ENCODE measurements around the gene TLE3. TPM values are rescaled to one million over a fixed set of nuclear protein-coding genes. Genes with fewer than 3 reads are reported as not detected.

Gene TLE3
- polyA plus RNA-seq, 3 donors = 12.8 to 117 (median 23.6) TPM

DNA sequence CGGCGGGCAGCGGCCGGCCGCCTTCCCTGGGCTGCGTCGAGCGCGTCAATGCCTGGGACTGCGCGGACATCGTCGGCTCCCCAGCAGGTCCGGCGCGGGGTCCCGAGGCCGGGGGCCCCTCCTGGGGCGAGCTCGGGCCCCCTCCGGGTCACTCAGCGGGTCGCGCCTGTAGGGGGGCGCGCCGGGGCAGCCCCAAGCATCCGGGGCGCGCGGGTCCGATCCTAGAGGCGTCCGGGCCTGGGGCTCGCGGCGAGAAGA is 725 bp downstream of the TLE3 start:
- Histone ChIP-seq H3K4me1 (ENCODE audit: control insufficient read depth in 1 of 2, insufficient read depth in 2 of 2, low read length in 2 of 2) (peaks cover 65 to 86% of the 10 kb centered on the region in 2 donors), H3K4me2 (replicated peaks; ENCODE audit: extremely low read depth, low read length, poor library complexity, severe bottlenecking) (peak overlapping the region; percentile 98), H3K9ac (ENCODE audit: insufficient read depth, low read length, poor library complexity, severe bottlenecking) (peak overlapping the region; percentile 88), H3K79me2 (ENCODE audit: insufficient read depth, low read length) (peaks cover 49% of the 10 kb centered on the region), H3K36me3 (replicated peaks in 1 of 2; ENCODE audit: control insufficient read depth in 1 of 2, insufficient read depth in 2 of 2, low read length in 2 of 2) (peaks cover 13 to 18% of the 10 kb centered on the region in 2 donors), H4K20me1 (ENCODE audit: insufficient read depth, low read length) (peaks cover 57% of the 10 kb centered on the region), H3K4me3 (replicated peaks in 1 of 3; ENCODE audit: low read depth in 2 of 3, low read length in 3 of 3) (peak overlapping the region; percentile 84 to 99 (median 99)), H2AFZ (ENCODE audit: insufficient read depth, low read depth, low read length, poor library complexity, severe bottlenecking) (no peak overlapping the region), H3K9me3 (replicated peaks in 1 of 2; ENCODE audit: control insufficient read depth in 1 of 2, insufficient read depth in 1 of 2, low read length in 2 of 2) (no peaks in the 10 kb centered on the region), H3K27ac (ENCODE audit: low read depth in 1 of 2, low read length in 2 of 2) (peak overlapping the region; percentile 78 to 89), H3K27me3 (ENCODE audit: control insufficient read depth in 2 of 2, insufficient read depth in 2 of 2, low read length in 2 of 2) (peaks cover 8 to 22% of the 10 kb centered on the region in 2 donors)
- peaks cover 33% of the 10 kb centered on the region in 2 donors for H3K36me3 Mint-ChIP-seq
- TF ChIP-seq, protein P1, sequence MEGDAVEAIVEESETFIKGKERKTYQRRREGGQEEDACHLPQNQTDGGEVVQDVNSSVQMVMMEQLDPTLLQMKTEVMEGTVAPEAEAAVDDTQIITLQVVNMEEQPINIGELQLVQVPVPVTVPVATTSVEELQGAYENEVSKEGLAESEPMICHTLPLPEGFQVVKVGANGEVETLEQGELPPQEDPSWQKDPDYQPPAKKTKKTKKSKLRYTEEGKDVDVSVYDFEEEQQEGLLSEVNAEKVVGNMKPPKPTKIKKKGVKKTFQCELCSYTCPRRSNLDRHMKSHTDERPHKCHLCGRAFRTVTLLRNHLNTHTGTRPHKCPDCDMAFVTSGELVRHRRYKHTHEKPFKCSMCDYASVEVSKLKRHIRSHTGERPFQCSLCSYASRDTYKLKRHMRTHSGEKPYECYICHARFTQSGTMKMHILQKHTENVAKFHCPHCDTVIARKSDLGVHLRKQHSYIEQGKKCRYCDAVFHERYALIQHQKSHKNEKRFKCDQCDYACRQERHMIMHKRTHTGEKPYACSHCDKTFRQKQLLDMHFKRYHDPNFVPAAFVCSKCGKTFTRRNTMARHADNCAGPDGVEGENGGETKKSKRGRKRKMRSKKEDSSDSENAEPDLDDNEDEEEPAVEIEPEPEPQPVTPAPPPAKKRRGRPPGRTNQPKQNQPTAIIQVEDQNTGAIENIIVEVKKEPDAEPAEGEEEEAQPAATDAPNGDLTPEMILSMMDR (IDR thresholded peaks at IDR 0.05) = no peak
- intact Hi-C loops (cut with micrococcal nuclease) = loop anchor here (2.0 to 10.0 kb wide), 6 partner anchors 46 to 622 kb away; no protein-coding TSS in a partner anchor
- peaks cover 58% of the 10 kb centered on the region for H3K4me1 Mint-ChIP-seq
- H3K4me3 Mint-ChIP-seq = peak overlapping the region; percentile 98 to 99
- peak in 1 of 3 donors; percentile 16 for DNase-seq
- H3K27ac Mint-ChIP-seq = peak overlapping the region in 4 of 7 donors; percentile 96 to 99 (median 97)
- peaks cover 21 to 37% (median 26%) of the 10 kb centered on the region in 3 donors for H3K27me3 Mint-ChIP-seq (ENCODE audit: low read depth in 3 of 3)
- 0% methylated on average over 36 of the region's 37 CpGs for WGBS (ENCODE audit: insufficient coverage)
- H3K9me3 Mint-ChIP-seq = peaks cover 0 to 9% (median 0%) of the 10 kb centered on the region in 7 donors

DNA sequence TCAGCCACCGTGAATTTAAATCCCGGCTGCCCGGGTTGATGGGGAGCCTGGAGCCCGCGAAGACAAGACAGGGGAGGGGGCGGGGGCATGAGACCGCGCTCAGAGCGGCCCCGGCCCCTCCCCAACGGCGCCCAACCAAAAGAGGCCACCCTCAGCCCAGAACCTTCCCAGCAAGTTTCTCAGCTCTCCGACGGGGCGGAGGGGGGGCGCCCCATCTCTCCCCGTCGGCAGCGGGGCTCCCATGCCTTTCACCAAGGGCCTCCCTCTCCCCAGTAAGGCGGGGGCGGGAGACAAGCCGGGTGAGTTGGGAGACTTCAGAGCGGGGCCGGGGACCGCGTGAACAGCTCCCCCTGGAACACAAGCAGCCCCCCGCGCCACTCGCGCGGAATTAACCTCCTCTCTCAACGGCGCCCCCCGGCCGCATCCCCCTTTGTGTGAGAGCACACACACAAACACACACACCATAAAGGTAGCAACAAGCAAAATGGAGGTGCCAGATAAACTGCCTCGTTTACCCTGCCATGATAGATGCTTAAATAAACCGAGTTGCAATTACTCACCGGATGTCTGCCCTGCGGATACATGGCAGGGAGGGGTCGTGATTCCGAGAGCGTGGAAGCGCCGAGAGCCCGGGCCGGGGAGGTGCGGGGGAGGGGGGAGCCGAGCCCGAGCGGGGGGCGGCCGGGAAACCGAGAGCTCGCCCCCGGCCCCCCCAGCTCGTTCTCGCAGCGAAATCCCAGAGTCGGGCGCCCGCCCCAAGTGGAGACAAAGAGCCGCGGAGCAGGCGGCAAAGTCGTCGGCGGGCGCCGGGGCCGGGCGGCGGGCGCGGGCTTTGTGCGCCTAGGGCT is 1.3 kb downstream of the TLE3 start:
- H3K36me3 Mint-ChIP-seq = peaks cover 39% of the 10 kb centered on the region in 2 donors
- WGBS (ENCODE audit: insufficient coverage) = under 1% methylated on average over 46 of the region's 75 CpGs
- peaks cover 57% of the 10 kb centered on the region for H3K4me1 Mint-ChIP-seq

More for the DNA sequence above, 1.3 kb downstream of the TLE3 start:
- Histone ChIP-seq H3K27ac (ENCODE audit: low read depth in 1 of 2, low read length in 2 of 2) (peak overlapping the region; percentile 78 to 89), H3K4me3 (replicated peaks in 1 of 3; ENCODE audit: low read depth in 2 of 3, low read length in 3 of 3) (peak overlapping the region; percentile 84 to 99 (median 99)), H3K4me1 (ENCODE audit: control insufficient read depth in 1 of 2, insufficient read depth in 2 of 2, low read length in 2 of 2) (peaks cover 59 to 82% of the 10 kb centered on the region in 2 donors), H3K9me3 (replicated peaks in 1 of 2; ENCODE audit: control insufficient read depth in 1 of 2, insufficient read depth in 1 of 2, low read length in 2 of 2) (no peaks in the 10 kb centered on the region), H3K9ac (ENCODE audit: insufficient read depth, low read length, poor library complexity, severe bottlenecking) (peak overlapping the region; percentile 88), H3K4me2 (replicated peaks; ENCODE audit: extremely low read depth, low read length, poor library complexity, severe bottlenecking) (peak overlapping the region; percentile 98), H4K20me1 (ENCODE audit: insufficient read depth, low read length) (peaks cover 62% of the 10 kb centered on the region), H3K27me3 (ENCODE audit: control insufficient read depth in 2 of 2, insufficient read depth in 2 of 2, low read length in 2 of 2) (peaks cover 4 to 16% of the 10 kb centered on the region in 2 donors), H2AFZ (ENCODE audit: insufficient read depth, low read depth, low read length, poor library complexity, severe bottlenecking) (no peak overlapping the region), H3K79me2 (ENCODE audit: insufficient read depth, low read length) (peaks cover 50% of the 10 kb centered on the region), H3K36me3 (replicated peaks in 1 of 2; ENCODE audit: control insufficient read depth in 1 of 2, insufficient read depth in 2 of 2, low read length in 2 of 2) (peaks cover 19 to 24% of the 10 kb centered on the region in 2 donors)
- TF ChIP-seq, protein P1 (IDR thresholded peaks at IDR 0.05) = peak; percentile 37
- Mint-ChIP-seq H3K9me3 (peaks cover 0 to 9% (median 0%) of the 10 kb centered on the region in 7 donors), H3K4me3 (peak overlapping the region; percentile 98 to 99), H3K27me3 (ENCODE audit: low read depth in 3 of 3) (peaks cover 15 to 31% (median 21%) of the 10 kb centered on the region in 3 donors), H3K27ac (peak overlapping the region; percentile 79 to 96 (median 93))
- intact Hi-C loops (cut with micrococcal nuclease) = loop anchor here (2.0 to 10.0 kb wide), 6 partner anchors 46 to 622 kb away; no protein-coding TSS in a partner anchor
- DNase-seq = peak; percentile 29 to 57 (median 30)
